ENCODE measurements around the gene SIRT1. TPM values are rescaled to one million over a fixed set of nuclear protein-coding genes. Genes with fewer than 3 reads are reported as not detected.

The SIRT1 gene
- total and polyA plus RNA-seq, 10 of the 15 experiments (the other 5 are each of a cell fraction or from before 2014, with no cell fraction given) = 3.6 to 14.2 (median 10.2) TPM

GRCh38 chr10:67849331-67850011 lies 35.0 kb upstream of the SIRT1 start (continued):
- no peak for TF ChIP-seq BCLAF1 (IDR thresholded peaks at IDR 0.05)
- TF ChIP-seq E4F1 (IDR thresholded peaks at IDR 0.05; ENCODE audit: borderline replicate concordance, partially characterized antibody) = peak; percentile 43

GRCh38 chr10:67851186-67851585 lies 33.3 kb upstream of the SIRT1 start:
- POLR2A ChIA-PET = no interaction called here
- Histone ChIP-seq H3K79me2 (ENCODE audit: control insufficient read depth, insufficient read depth, low read length) (peaks cover 5% of the 10 kb centered on the region), H3K9me3 (replicated peaks; ENCODE audit: control insufficient read depth, insufficient read depth, low read length) (no peaks in the 10 kb centered on the region), H2AFZ (ENCODE audit: control insufficient read depth, low read depth, low read length) (no peak overlapping the region), H3K4me1 (ENCODE audit: control insufficient read depth, insufficient read depth, low read length) (no peaks in the 10 kb centered on the region), H4K20me1 (ENCODE audit: control insufficient read depth, insufficient read depth) (no peaks in the 10 kb centered on the region), H3K27me3 (replicated peaks in 1 of 2; ENCODE audit: control insufficient read depth in 2 of 2, insufficient read depth in 2 of 2, low read length in 1 of 2) (no peaks in the 10 kb centered on the region), H3K27ac (ENCODE audit: control insufficient read depth, insufficient read depth) (no peak overlapping the region), H3K4me3 (no peak overlapping the region), H3K4me2 (ENCODE audit: control insufficient read depth, insufficient read depth) (no peak overlapping the region), H3K36me3 (ENCODE audit: control insufficient read depth in 2 of 2, insufficient read depth in 2 of 2, low read length in 1 of 2) (no peaks in the 10 kb centered on the region), H3K9ac (ENCODE audit: control insufficient read depth, insufficient read depth, low read length) (no peak overlapping the region)
- CTCF ChIA-PET = interaction anchor here (0.7 to 2.7 kb wide), 7 partner anchors 33 to 450 kb away, joined by 3 to 20 read pairs (median 5); partner anchors contain the start of gene SIRT1
- RAD21 ChIA-PET (ENCODE audit: unreplicated experiment) = interaction anchor here (0.8 to 1.5 kb wide), 2 partner anchors 63 to 450 kb away, joined by 5 read pairs; no protein-coding TSS in a partner anchor
- no peak for ATAC-seq
- DNase-seq (ENCODE audit: low read depth, low spot score) = no peak
- FAIRE-seq = no peak
- intact Hi-C loops (cut with micrococcal nuclease; ENCODE audit: unreplicated experiment) (loop anchor here (10.0 kb wide), 1 partner anchor 224 kb away; the partner anchor contains the start of gene HERC4), in situ Hi-C loops (cut with MboI) (loop anchor here (5.0 kb wide), 2 partner anchors 306 to 451 kb away; no protein-coding TSS in a partner anchor)
- BruUV-seq (replicated peaks) = no TSS peak
- SMC1A ChIA-PET (ENCODE audit: uncharacterized antibody, unreplicated experiment) = interaction anchor here (0.5 to 2.5 kb wide), 10 partner anchors 10 to 450 kb away, joined by 3 to 8 read pairs (median 3); no protein-coding TSS in a partner anchor
- 91% methylated on average over 2 of the region's 2 CpGs for WGBS (ENCODE audit: insufficient coverage, insufficient replicate concordance, low lambda C conversion rate, missing lambda C conversion rate)
- TF ChIP-seq, protein P1, sequence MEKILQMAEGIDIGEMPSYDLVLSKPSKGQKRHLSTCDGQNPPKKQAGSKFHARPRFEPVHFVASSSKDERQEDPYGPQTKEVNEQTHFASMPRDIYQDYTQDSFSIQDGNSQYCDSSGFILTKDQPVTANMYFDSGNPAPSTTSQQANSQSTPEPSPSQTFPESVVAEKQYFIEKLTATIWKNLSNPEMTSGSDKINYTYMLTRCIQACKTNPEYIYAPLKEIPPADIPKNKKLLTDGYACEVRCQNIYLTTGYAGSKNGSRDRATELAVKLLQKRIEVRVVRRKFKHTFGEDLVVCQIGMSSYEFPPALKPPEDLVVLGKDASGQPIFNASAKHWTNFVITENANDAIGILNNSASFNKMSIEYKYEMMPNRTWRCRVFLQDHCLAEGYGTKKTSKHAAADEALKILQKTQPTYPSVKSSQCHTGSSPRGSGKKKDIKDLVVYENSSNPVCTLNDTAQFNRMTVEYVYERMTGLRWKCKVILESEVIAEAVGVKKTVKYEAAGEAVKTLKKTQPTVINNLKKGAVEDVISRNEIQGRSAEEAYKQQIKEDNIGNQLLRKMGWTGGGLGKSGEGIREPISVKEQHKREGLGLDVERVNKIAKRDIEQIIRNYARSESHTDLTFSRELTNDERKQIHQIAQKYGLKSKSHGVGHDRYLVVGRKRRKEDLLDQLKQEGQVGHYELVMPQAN (conservative IDR thresholded peaks at IDR 0.05) = no peak
- no peak for TF ChIP-seq CHD4 (IDR thresholded peaks at IDR 0.05)
- TF ChIP-seq JUND (IDR thresholded peaks at IDR 0.05; ENCODE audit: low read depth, low read length) = no peak
- TF ChIP-seq ZZZ3 (IDR thresholded peaks at IDR 0.05; ENCODE audit: control insufficient read depth, insufficient read length, low read depth) = no peak
- no peak for TF ChIP-seq CTCF (IDR thresholded peaks at IDR 0.05 in 2 of 3, conservative IDR thresholded peaks at IDR 0.05 in 1 of 3; ENCODE audit: control insufficient read depth in 2 of 3, extremely low read depth in 1 of 3, insufficient read depth in 1 of 3, low read depth in 3 of 3, low read length in 3 of 3)
- TF ChIP-seq ZNF274 (IDR thresholded peaks at IDR 0.05; ENCODE audit: insufficient read depth, insufficient read length) = no peak
- TF ChIP-seq NRF1 (conservative IDR thresholded peaks at IDR 0.05; ENCODE audit: low read depth, low read length) = no peak
- TF ChIP-seq MTA2 (IDR thresholded peaks at IDR 0.05; ENCODE audit: low read depth) = no peak
